HG03135 (cell line): ENCODE data around the gene NSUN2.
"Not testable (repeated sequence)": the region's sequence is repeated elsewhere in the genome, so short reads cannot be mapped to it uniquely, and the experiment has no call there.

Source experiments
- ATAC-seq: cut with Tn5 transposase; IDR thresholded peaks from one replicate; pipeline ENCODE4 v1.9.1; 2021; ENCODE audit warnings: mild to moderate bottlenecking, moderate library complexity; ENCODE audit not compliant: unreplicated experiment

Gene NSUN2

GRCh38 chr5:6584727-6585126 lies 48.1 kb downstream of the NSUN2 start:
- ATAC-seq: no peak

- no peak for ATAC-seq
Observed at GRCh38 chr5:6584101-6584645, 48.7 kb downstream of the NSUN2 start.

- ATAC-seq: no peak
Observed at GRCh38 chr5:6583049-6583880, 49.6 kb downstream of the NSUN2 start.

- no peak for ATAC-seq
Observed at GRCh38 chr5:6582507-6583048, 50.3 kb downstream of the NSUN2 start.

GRCh38 chr5:6581559-6582426 lies 51.1 kb downstream of the NSUN2 start:
- no peak for ATAC-seq

- no peak for ATAC-seq
Observed at GRCh38 chr5:6581090-6581489, 51.8 kb downstream of the NSUN2 start.

- no peak for ATAC-seq
Observed at GRCh38 chr5:6579535-6579934, 53.3 kb downstream of the NSUN2 start.

GRCh38 chr5:6578676-6579343 lies 54.0 kb downstream of the NSUN2 start:
- ATAC-seq: no peak

- no peak for ATAC-seq
Observed at GRCh38 chr5:6576861-6577501, 55.9 kb downstream of the NSUN2 start.

- no peak for ATAC-seq
Observed at GRCh38 chr5:6574537-6575245, 58.2 kb downstream of the NSUN2 start.

- ATAC-seq: no peak
Observed at GRCh38 chr5:6574111-6574510, 58.7 kb downstream of the NSUN2 start.

GRCh38 chr5:6573651-6574101 lies 59.2 kb downstream of the NSUN2 start:
- ATAC-seq: no peak

GRCh38 chr5:6572825-6573380 lies 59.9 kb downstream of the NSUN2 start:
- no peak for ATAC-seq

- no peak for ATAC-seq
Observed at GRCh38 chr5:6572086-6572824, 60.6 kb downstream of the NSUN2 start.

GRCh38 chr5:6571607-6572006 lies 61.2 kb downstream of the NSUN2 start:
- not testable (repeated sequence) for ATAC-seq

- no peak for ATAC-seq
Observed at GRCh38 chr5:6570530-6570929, 62.3 kb downstream of the NSUN2 start.

- ATAC-seq: no peak
Observed at GRCh38 chr5:6568889-6569288, 64.0 kb downstream of the NSUN2 start.

GRCh38 chr5:6568383-6568782 lies 64.5 kb downstream of the NSUN2 start:
- ATAC-seq: no peak

- no peak for ATAC-seq
Observed at GRCh38 chr5:6567835-6568234, 65.0 kb downstream of the NSUN2 start.
